Suprapubic skin (tissue), 4 donors: ENCODE data around the gene GRM7. TPM values are rescaled to one million over a fixed set of nuclear protein-coding genes. Genes with fewer than 3 reads are reported as not detected.
A peak's percentile ranks its signal among the peaks of the same experiment; 100 is the strongest.

Experiments used
- DNase-seq, 2 donors: peaks; one replicate each; pipeline ENCODE4 v3.0.0-alpha.2; 2019; ENCODE audit warnings: low spot score in 2 of 2
- H3K27ac ChIP-seq: fragments of 200-600 bp; sonication (generic); one replicate; pipeline ENCODE4 v1.5.1; 2019
- H3K27me3 ChIP-seq: fragments of 200-600 bp; sonication (generic); one replicate; pipeline ENCODE4 v1.5.1; 2019
- H3K36me3 ChIP-seq: fragments of 200-600 bp; sonication (generic); one replicate; pipeline ENCODE4 v1.5.1; 2019
- H3K4me1 ChIP-seq: fragments of 200-600 bp; sonication (generic); one replicate; pipeline ENCODE4 v1.5.1; 2019
- H3K4me3 ChIP-seq: fragments of 200-600 bp; sonication (generic); one replicate; pipeline ENCODE4 v1.5.1; 2019; ENCODE audit warnings: mild to moderate bottlenecking
- H3K9me3 ChIP-seq: fragments of 200-600 bp; sonication (generic); one replicate; pipeline ENCODE4 v1.5.1; 2019
- CTCF ChIP-seq, 2 donors: fragments of 200-600 bp in 1 of 2; fragments of 450-650 bp in 1 of 2; sonication (generic) in 1 of 2; IDR thresholded peaks; one replicate each; pipeline ENCODE4 v1.5.1; 2016 to 2019; ENCODE audit warnings: antibody characterized with exemption in 2 of 2, mild to moderate bottlenecking in 1 of 2, moderate library complexity in 1 of 2
- EP300 ChIP-seq: sonication (generic); formaldehyde crosslinking; IDR thresholded peaks from one replicate; pipeline ENCODE4 v1.6.1; 2017; ENCODE audit warnings: antibody characterized with exemption
- POLR2A ChIP-seq, 2 donors: fragments of 450-650 bp; IDR thresholded peaks; one replicate each; pipeline ENCODE4 v1.6.1; 2017; ENCODE audit warnings: antibody characterized with exemption in 2 of 2, mild to moderate bottlenecking in 2 of 2, moderate library complexity in 2 of 2
- POLR2AphosphoS5 ChIP-seq, 3 donors: sonication (generic); formaldehyde crosslinking; IDR thresholded peaks; one replicate each; pipeline ENCODE4 v1.6.1; 2017; ENCODE audit warnings: antibody characterized with exemption in 3 of 3
- WGBS: methylation state at CpG from one replicate; pipeline ENCODE4 v1.1.5; 2018; 5-methylcytosine and 5-hydroxymethylcytosine counted together
- total RNA-seq, 4 donors: library from RNA; depleted of rRNA; stranded (reverse); fragments of >200 nt; gene quantifications; one replicate each; pipeline ENCODE4 v1.1.0, GENCODE V29; 2016

Gene GRM7
- total RNA-seq, 4 donors from 2014 or later, result 0.21 to 0.48 TPM; not detected in 2

GRCh38 chr3:7305561-7305960 is 444.6 kb downstream of the GRM7 start:
- Histone ChIP-seq H3K36me3 (no peaks in the 10 kb centered on the region), H3K4me1 (peaks cover 15% of the 10 kb centered on the region), H3K27ac (no peak overlapping the region), H3K9me3 (no peaks in the 10 kb centered on the region), H3K27me3 (no peaks in the 10 kb centered on the region), H3K4me3 (no peak overlapping the region)
- 82% methylated on average over 1 of the region's 1 CpG for WGBS
- no peak for DNase-seq
- TF ChIP-seq EP300 (no peak), CTCF (IDR thresholded peaks at IDR 0.05) (no peak), POLR2AphosphoS5 (IDR thresholded peaks at IDR 0.05) (no peak), POLR2A (IDR thresholded peaks at IDR 0.05) (no peak)

GRCh38 chr3:7306901-7307300 is 446.0 kb downstream of the GRM7 start:
- Histone ChIP-seq H3K27me3 (no peaks in the 10 kb centered on the region), H3K36me3 (no peaks in the 10 kb centered on the region), H3K9me3 (no peaks in the 10 kb centered on the region), H3K4me1 (peaks cover 15% of the 10 kb centered on the region), H3K4me3 (no peak overlapping the region), H3K27ac (no peak overlapping the region)
- 56% methylated on average over 3 of the region's 3 CpGs for WGBS
- no peak for DNase-seq
- TF ChIP-seq POLR2AphosphoS5 (IDR thresholded peaks at IDR 0.05) (no peak), CTCF (IDR thresholded peaks at IDR 0.05) (no peak), EP300 (no peak), POLR2A (IDR thresholded peaks at IDR 0.05) (no peak)

GRCh38 chr3:7307410-7307809 is 446.5 kb downstream of the GRM7 start:
- Histone ChIP-seq H3K4me1 (peaks cover 15% of the 10 kb centered on the region), H3K27ac (no peak overlapping the region)
- no peak for TF ChIP-seq POLR2AphosphoS5 (IDR thresholded peaks at IDR 0.05)
- TF ChIP-seq POLR2A (IDR thresholded peaks at IDR 0.05), result no peak
- TF ChIP-seq EP300, result no peak
- TF ChIP-seq CTCF (IDR thresholded peaks at IDR 0.05), result no peak

GRCh38 chr3:7309641-7310102 is 448.8 kb downstream of the GRM7 start:
- Histone ChIP-seq H3K36me3 (no peaks in the 10 kb centered on the region), H3K27ac (no peak overlapping the region), H3K4me1 (peaks cover 15% of the 10 kb centered on the region), H3K4me3 (no peak overlapping the region), H3K27me3 (no peaks in the 10 kb centered on the region), H3K9me3 (no peaks in the 10 kb centered on the region)
- TF ChIP-seq POLR2A (IDR thresholded peaks at IDR 0.05), result no peak
- no peak for TF ChIP-seq EP300
- no peak for TF ChIP-seq CTCF (IDR thresholded peaks at IDR 0.05)
- no peak for TF ChIP-seq POLR2AphosphoS5 (IDR thresholded peaks at IDR 0.05)
- 4% methylated on average over 3 of the region's 3 CpGs for WGBS
- DNase-seq, result peak; percentile 74 to 80

More at GRCh38 chr3:7307410-7307809, 446.5 kb downstream of the GRM7 start:
- DNase-seq, result no peak
- Histone ChIP-seq H3K4me3 (no peak overlapping the region), H3K9me3 (no peaks in the 10 kb centered on the region), H3K27me3 (no peaks in the 10 kb centered on the region), H3K36me3 (no peaks in the 10 kb centered on the region)
- 53% methylated on average over 2 of the region's 2 CpGs for WGBS

GRCh38 chr3:7315037-7315436 is 454.1 kb downstream of the GRM7 start:
- no peak for DNase-seq
- Histone ChIP-seq H3K4me1 (peaks cover 2% of the 10 kb centered on the region), H3K4me3 (no peak overlapping the region), H3K9me3 (no peaks in the 10 kb centered on the region), H3K27ac (no peak overlapping the region), H3K36me3 (no peaks in the 10 kb centered on the region), H3K27me3 (no peaks in the 10 kb centered on the region)
- no peak for TF ChIP-seq POLR2AphosphoS5 (IDR thresholded peaks at IDR 0.05)
- WGBS, result 93% methylated on average over 1 of the region's 1 CpG
